Endothelial cell of umbilical vein (primary cell): ENCODE results near the gene PCP4L1. TPM values are rescaled to one million over a fixed set of nuclear protein-coding genes. Genes with fewer than 3 reads are reported as not detected.
A peak's percentile ranks its signal among the peaks of the same experiment; 100 is the strongest.

Experiments
- BruUV-seq: library from RNA; stranded (reverse); fragments of 400-500 nt; replicated peaks from 2 replicates; lab custom pipeline; 2021; lab: Mats Ljungman, UMichigan
- CTCF ChIA-PET: fragments of 300-600, 350-600 bp; sonication (Branson Sonifier 250); formaldehyde crosslinking; loops from one replicate; lab custom pipeline; 2021; ENCODE audit warnings: antibody characterized with exemption, inconsistent platforms; lab: Charles Lee
- POLR2A ChIA-PET: fragments of 300-600, 350-600 bp; sonication (Branson Sonifier 250); formaldehyde crosslinking; loops from one replicate; lab custom pipeline; 2021; ENCODE audit warnings: antibody characterized with exemption, inconsistent platforms; lab: Charles Lee
- DNase-seq: peaks from one replicate; pipeline ENCODE4 v3.0.0-alpha.2; 2011; ENCODE audit warnings: low read depth, low spot score
- FAIRE-seq: peaks from 2 replicates; lab custom pipeline; 2011; peaks lifted over from hg19 to GRCh38; lab: Jason Lieb, UNC
- H2AFZ ChIP-seq: 2 replicates; pipeline ENCODE4 v1.6.0; 2012; ENCODE audit warnings: low read depth, low read length, control low read depth, inconsistent platforms
- H3K27ac ChIP-seq: 2 replicates; pipeline ENCODE4 v1.5.1; 2011; ENCODE audit warnings: low read depth, mild to moderate bottlenecking, control low read depth, low read length, moderate library complexity; ENCODE audit not compliant: insufficient read depth
- H3K27me3 ChIP-seq, 2 experiments: 2 replicates each; pipeline versions ENCODE4 v1.6.0 to v1.6.1; 2011; ENCODE audit warnings: low read length in 2 of 2, mixed read lengths in 1 of 2; ENCODE audit not compliant: control insufficient read depth in 2 of 2, insufficient read depth in 2 of 2
- H3K36me3 ChIP-seq, 2 experiments: 2 replicates in 1 of 2; 3 replicates in 1 of 2; pipeline ENCODE4 v1.5.1; 2011; ENCODE audit warnings: low read length in 2 of 2, mild to moderate bottlenecking in 1 of 2, moderate library complexity in 1 of 2; ENCODE audit not compliant: control insufficient read depth in 2 of 2, insufficient read depth in 2 of 2; ENCODE audit errors: extremely low read depth in 1 of 2
- H3K4me1 ChIP-seq: 3 replicates; pipeline ENCODE4 v1.5.1; 2011; ENCODE audit warnings: mild to moderate bottlenecking, low read length; ENCODE audit not compliant: control insufficient read depth, insufficient read depth; ENCODE audit errors: extremely low read depth
- H3K4me2 ChIP-seq: 2 replicates; pipeline ENCODE4 v1.6.1; 2011; ENCODE audit warnings: low read length, control low read depth, mixed read lengths; ENCODE audit not compliant: insufficient read depth
- H3K4me3 ChIP-seq, 3 experiments: fragments of 200-600 bp in 1 of 3; sonication (generic), shearing (Covaris generic) in 1 of 3; replicated peaks in 1 of 3; 2 replicates each; pipeline ENCODE4 v1.5.1; 2011 to 2016; ENCODE audit warnings: control low read depth in 3 of 3, low read length in 3 of 3, mild to moderate bottlenecking in 2 of 3, inconsistent platforms in 1 of 3, low read depth in 1 of 3, moderate library complexity in 1 of 3; ENCODE audit not compliant: insufficient read depth in 1 of 3
- H3K79me2 ChIP-seq: 2 replicates; pipeline ENCODE4 v1.6.0; 2012; ENCODE audit warnings: low read length, inconsistent platforms; ENCODE audit not compliant: control insufficient read depth, insufficient read depth
- H3K9ac ChIP-seq: replicated peaks from 2 replicates; pipeline ENCODE3; 2011; ENCODE audit warnings: low read length, control low read depth; ENCODE audit not compliant: insufficient read depth; ENCODE audit errors: extremely low read depth
- H3K9me1 ChIP-seq: replicated peaks from 3 replicates; pipeline ENCODE4 v1.6.0; 2011; ENCODE audit warnings: mild to moderate bottlenecking, low read length; ENCODE audit not compliant: control insufficient read depth, insufficient read depth; ENCODE audit errors: extremely low read depth
- H3K9me3 ChIP-seq: replicated peaks from 2 replicates; pipeline ENCODE4 v1.5.1; 2012; ENCODE audit warnings: low read length, inconsistent platforms; ENCODE audit not compliant: control insufficient read depth, insufficient read depth
- H4K20me1 ChIP-seq: replicated peaks from 2 replicates; pipeline ENCODE3; 2011; ENCODE audit warnings: mild to moderate bottlenecking, low read length; ENCODE audit not compliant: control insufficient read depth, insufficient read depth; ENCODE audit errors: extremely low read depth
- EZH2 ChIP-seq: IDR thresholded peaks from 2 replicates; pipeline ENCODE4 v1.6.1; 2012; ENCODE audit warnings: borderline replicate concordance, low read depth, mild to moderate bottlenecking, moderate library complexity, low read length, inconsistent platforms; ENCODE audit not compliant: severe bottlenecking
- FOS ChIP-seq: IDR thresholded peaks from 2 replicates; pipeline ENCODE4 v1.6.1; 2011; ENCODE audit warnings: mild to moderate bottlenecking, low read length, moderate library complexity, borderline replicate concordance; ENCODE audit not compliant: insufficient read depth
- GATA2 ChIP-seq: IDR thresholded peaks from 2 replicates; pipeline ENCODE4 v1.7.0; 2011; ENCODE audit warnings: low read depth, mild to moderate bottlenecking, moderate library complexity, mixed read lengths, low read length; ENCODE audit not compliant: insufficient read length, insufficient read depth
- JUN ChIP-seq: IDR thresholded peaks from 2 replicates; pipeline ENCODE4 v1.6.1; 2011; ENCODE audit warnings: borderline replicate concordance, low read depth; ENCODE audit not compliant: insufficient read length, insufficient read depth
- MYC ChIP-seq: IDR thresholded peaks from one replicate; pipeline ENCODE4 v1.6.1; 2011; ENCODE audit warnings: mild to moderate bottlenecking, low read depth, low read length
- POLR2A ChIP-seq: IDR thresholded peaks from 2 replicates; pipeline ENCODE4 v1.6.1; 2012; ENCODE audit warnings: low read depth, mild to moderate bottlenecking, control low read depth, low read length
- POLR2AphosphoS5 ChIP-seq: IDR thresholded peaks from 2 replicates; pipeline ENCODE4 v1.6.1; 2012; ENCODE audit warnings: low read depth, mild to moderate bottlenecking, control low read depth, low read length, moderate library complexity; ENCODE audit not compliant: insufficient read depth
- dilution Hi-C: fragments of 300-500 bp; cut with MboI; formaldehyde crosslinking; loops from one replicate; pipeline ENCODE4 v1.15.0; 2019; ENCODE audit warnings: low sequenced_read_pairs; ENCODE audit not compliant: extremely low pct_ligation_motif_present
- intact Hi-C: fragments of 100-400 bp; cut with micrococcal nuclease; formaldehyde crosslinking; loops from one replicate; pipeline ENCODE4 v1.10.0; 2022
- polyA plus RNA-seq, 4 experiments: library from polyadenylated mRNA; depleted of rRNA in 3 of 4; stranded (reverse) in 3 of 4; unstranded in 1 of 4; fragments of >200 nt; gene quantifications; 2 replicates each; pipeline versions ENCODE4 v1.2.1 to v1.2.3, GENCODE V29; 2011 to 2012; ENCODE audit warnings: missing spikeins in 1 of 4
- total RNA-seq: library from RNA; stranded (reverse); gene quantifications from 2 replicates; pipeline ENCODE4 v1.2.3, GENCODE V29; 2021
- TF ChIP-seq, protein P1 (sequence below), 2 donors: IDR thresholded peaks; 1 replicate in 1 of 2; 2 replicates in 1 of 2; pipeline ENCODE4 v1.5.1; 2011; ENCODE audit warnings: low read length in 2 of 2, mild to moderate bottlenecking in 2 of 2, moderate library complexity in 2 of 2, control low read depth in 1 of 2, inconsistent platforms in 1 of 2, low read depth in 1 of 2; ENCODE audit not compliant: insufficient read depth in 1 of 2; ENCODE audit errors: extremely low read depth in 1 of 2

The PCP4L1 gene
- total and polyA plus RNA-seq, 2 donors (not counting 3 experiments of a cell fraction or from before 2014, with no cell fraction given): not detected

DNA sequence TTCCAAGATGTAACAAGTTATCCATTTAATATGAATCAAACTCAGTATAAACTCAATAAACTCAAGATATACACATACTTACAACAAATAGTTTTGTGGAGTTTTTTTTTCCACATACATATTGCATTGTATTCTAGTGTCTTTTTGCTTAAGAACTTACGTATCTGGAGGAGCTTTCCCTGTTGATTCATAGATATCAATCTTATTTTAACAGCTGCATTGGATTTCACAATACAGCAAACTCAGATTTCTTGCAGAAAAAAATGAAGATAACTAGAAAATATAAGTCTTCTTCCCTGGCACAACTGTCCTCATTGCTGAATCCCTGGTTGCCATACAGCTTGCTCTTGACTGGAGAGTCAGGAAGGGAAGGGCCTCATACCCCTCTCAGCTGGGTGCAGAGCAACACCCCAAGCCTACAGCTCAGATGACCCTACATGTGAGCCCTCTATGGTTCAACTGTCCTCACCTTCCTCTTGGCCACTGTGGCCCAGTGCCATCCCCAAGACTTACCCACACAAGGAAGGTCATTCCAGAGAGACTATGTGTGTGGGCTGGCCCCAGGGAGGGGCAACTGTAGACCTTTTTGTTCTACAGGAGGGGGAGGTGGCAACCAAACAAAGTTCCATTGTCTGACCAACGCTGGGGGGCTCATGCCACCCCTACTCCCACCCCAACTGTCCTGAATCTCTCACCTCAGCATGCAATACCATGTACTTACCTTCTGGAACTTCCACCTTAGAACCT lies 49.5 kb downstream of the PCP4L1 start:
- peaks cover 4% of the 10 kb centered on the region for H3K79me2 ChIP-seq
- POLR2A ChIA-PET: no interaction called here
- H3K9me3 ChIP-seq: no peaks in the 10 kb centered on the region
- DNase-seq (peak; percentile 11), FAIRE-seq (no peak)
- H3K4me2 ChIP-seq: no peak overlapping the region
- no peaks in the 10 kb centered on the region for H3K9me1 ChIP-seq
- H4K20me1 ChIP-seq: no peaks in the 10 kb centered on the region
- H3K4me3 ChIP-seq: no peak overlapping the region
- H3K4me1 ChIP-seq: peaks cover 31% of the 10 kb centered on the region
- TF ChIP-seq GATA2 (no peak), JUN (no peak)
- no peak overlapping the region for H3K9ac ChIP-seq
- dilution Hi-C loops (no loop called here), intact Hi-C loops (no loop called here)
- H3K27me3 ChIP-seq: no peaks in the 10 kb centered on the region
- no TSS peak for BruUV-seq
- H3K27ac ChIP-seq: no peak overlapping the region
- no peaks in the 10 kb centered on the region for H3K36me3 ChIP-seq
- H2AFZ ChIP-seq: no peak overlapping the region
- CTCF ChIA-PET: interaction anchor here (1.0 to 1.5 kb wide), 2 partner anchors 17 to 24 kb away, joined by 3 to 6 read pairs; no protein-coding TSS in a partner anchor

DNA sequence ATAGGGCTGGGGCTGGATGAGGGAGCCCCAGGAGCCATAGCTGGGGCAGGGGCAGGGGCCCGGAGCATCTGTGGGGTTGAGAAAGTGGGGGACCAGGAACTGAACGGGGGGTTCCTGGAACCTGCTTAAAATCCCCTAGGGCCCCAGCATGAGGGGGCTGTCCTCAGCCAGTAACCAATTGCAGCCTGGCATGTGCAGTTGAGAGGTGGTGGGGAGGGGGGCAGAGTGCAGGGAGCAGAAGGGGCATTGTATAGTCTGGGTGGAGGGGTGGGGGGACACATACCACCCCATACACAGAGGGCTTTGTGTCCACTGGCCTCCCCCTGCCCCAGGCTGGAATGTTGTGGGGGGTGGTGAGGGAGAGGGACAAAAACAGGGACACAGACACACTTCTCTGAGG lies 51.3 kb downstream of the PCP4L1 start, which contains the start of gene MPZ:
MPZ (minus strand) TSS at position 101 of the 400 bp plus-strand sequence; CDS start at position 38, 63 bp downstream.
- ChIA-PET CTCF (no interaction called here), POLR2A (no interaction called here)
- H3K4me3 ChIP-seq: no peak within 1 kb of the TSS
- dilution Hi-C loops: no loop called here
- H2AFZ ChIP-seq: no peak within 1 kb of the TSS
- no peaks in the 10 kb centered on the region for H4K20me1 ChIP-seq
- BruUV-seq: no TSS peak
- H3K27ac ChIP-seq: no peak within 1 kb of the TSS
- H3K9me1 ChIP-seq: no peaks in the 10 kb centered on the region
- H3K36me3 ChIP-seq: no peaks in the 10 kb centered on the region
- FAIRE-seq (no peak), DNase-seq (no peak)
- TF ChIP-seq MYC (no peak), FOS (no peak), EZH2 (no peak), GATA2 (no peak), POLR2A (no peak), JUN (no peak), POLR2AphosphoS5 (no peak)
- TF ChIP-seq, protein P1, sequence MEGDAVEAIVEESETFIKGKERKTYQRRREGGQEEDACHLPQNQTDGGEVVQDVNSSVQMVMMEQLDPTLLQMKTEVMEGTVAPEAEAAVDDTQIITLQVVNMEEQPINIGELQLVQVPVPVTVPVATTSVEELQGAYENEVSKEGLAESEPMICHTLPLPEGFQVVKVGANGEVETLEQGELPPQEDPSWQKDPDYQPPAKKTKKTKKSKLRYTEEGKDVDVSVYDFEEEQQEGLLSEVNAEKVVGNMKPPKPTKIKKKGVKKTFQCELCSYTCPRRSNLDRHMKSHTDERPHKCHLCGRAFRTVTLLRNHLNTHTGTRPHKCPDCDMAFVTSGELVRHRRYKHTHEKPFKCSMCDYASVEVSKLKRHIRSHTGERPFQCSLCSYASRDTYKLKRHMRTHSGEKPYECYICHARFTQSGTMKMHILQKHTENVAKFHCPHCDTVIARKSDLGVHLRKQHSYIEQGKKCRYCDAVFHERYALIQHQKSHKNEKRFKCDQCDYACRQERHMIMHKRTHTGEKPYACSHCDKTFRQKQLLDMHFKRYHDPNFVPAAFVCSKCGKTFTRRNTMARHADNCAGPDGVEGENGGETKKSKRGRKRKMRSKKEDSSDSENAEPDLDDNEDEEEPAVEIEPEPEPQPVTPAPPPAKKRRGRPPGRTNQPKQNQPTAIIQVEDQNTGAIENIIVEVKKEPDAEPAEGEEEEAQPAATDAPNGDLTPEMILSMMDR (IDR thresholded peaks at IDR 0.05; ENCODE audit: extremely low read depth in 1 of 2, insufficient read depth in 1 of 2, low read depth in 1 of 2, low read length in 2 of 2): no peak
- no peak within 1 kb of the TSS for H3K9ac ChIP-seq
- peaks cover 4% of the 10 kb centered on the region for H3K79me2 ChIP-seq
- H3K27me3 ChIP-seq: no peaks in the 10 kb centered on the region
- no peak within 1 kb of the TSS for H3K4me2 ChIP-seq
- peaks cover 20% of the 10 kb centered on the region for H3K4me1 ChIP-seq
- intact Hi-C loops: loop anchor here (5.0 kb wide), 3 partner anchors 57 to 193 kb away; partner anchors contain the start of genes CFAP126, NIT1 and PFDN2
- no peaks in the 10 kb centered on the region for H3K9me3 ChIP-seq
